Spleen (tissue), 11 donors: ENCODE data around the gene RELCH. TPM values are rescaled to one million over a fixed set of nuclear protein-coding genes. Genes with fewer than 3 reads are reported as not detected.

ENCODE experiments used
- DNase-seq: peaks from one replicate; pipeline ENCODE4 v3.0.0-alpha.2; 2020
- H3K27ac ChIP-seq, 8 donors: fragments of 200-600 bp; sonication (generic) in 7 of 8; 1 replicate in 4 of 8; 2 replicates in 4 of 8; pipeline versions ENCODE4 v1.5.0 to v1.8.0; 2016 to 2021; ENCODE audit warnings: inconsistent platforms in 4 of 8, mild to moderate bottlenecking in 4 of 8, moderate library complexity in 1 of 8
- H3K27me3 ChIP-seq, 7 donors: fragments of 200-600 bp; sonication (generic) in 6 of 7; replicated peaks in 1 of 7; 1 replicate in 4 of 7; 2 replicates in 3 of 7; pipeline versions ENCODE4 v1.5.0 to v1.8.0; 2016 to 2021; ENCODE audit warnings: inconsistent platforms in 3 of 7, mild to moderate bottlenecking in 1 of 7
- H3K36me3 ChIP-seq, 6 donors: fragments of 200-600 bp; sonication (generic) in 5 of 6; 1 replicate in 4 of 6; 2 replicates in 2 of 6; pipeline versions ENCODE4 v1.5.0 to v1.8.0; 2016 to 2021; ENCODE audit warnings: inconsistent platforms in 2 of 6
- H3K4me1 ChIP-seq, 6 donors: fragments of 200-600 bp; sonication (generic) in 5 of 6; 1 replicate in 3 of 6; 2 replicates in 3 of 6; pipeline versions ENCODE4 v1.5.0 to v1.8.0; 2016 to 2021; ENCODE audit warnings: inconsistent platforms in 3 of 6
- H3K4me3 ChIP-seq, 8 donors: fragments of 200-600 bp; sonication (generic) in 7 of 8; 1 replicate in 4 of 8; 2 replicates in 4 of 8; pipeline versions ENCODE4 v1.5.0 to v1.8.0; 2016 to 2021; ENCODE audit warnings: inconsistent platforms in 4 of 8, mild to moderate bottlenecking in 4 of 8, moderate library complexity in 2 of 8
- H3K9me3 ChIP-seq, 8 donors: fragments of 200-600 bp; sonication (generic) in 7 of 8; 1 replicate in 4 of 8; 2 replicates in 4 of 8; pipeline versions ENCODE4 v1.5.0 to v1.8.0; 2016 to 2021; ENCODE audit warnings: inconsistent platforms in 4 of 8
- POLR2A ChIP-seq, 3 donors: fragments of 450-650 bp; IDR thresholded peaks; one replicate each; pipeline ENCODE4 v1.5.1; 2017; ENCODE audit warnings: antibody characterized with exemption in 3 of 3, mild to moderate bottlenecking in 1 of 3
- POLR2AphosphoS5 ChIP-seq, 3 donors: sonication (generic); formaldehyde crosslinking; IDR thresholded peaks; one replicate each; pipeline ENCODE4 v1.5.1; 2017; ENCODE audit warnings: antibody characterized with exemption in 3 of 3
- WGBS, 5 donors: extraction: QIAGEN DNeasy Blood & Tissue Kit in 3 of 5; methylation state at CpG; one replicate each; pipeline versions ENCODE4 v1.1.5 to v1.1.7; 2013 to 2018; 5-methylcytosine and 5-hydroxymethylcytosine counted together
- intact Hi-C: fragments of 100-400 bp; cut with DNase I; formaldehyde crosslinking; loops from one replicate; pipeline ENCODE4 v1.15.0; 2023; ENCODE audit warnings: low total_unique reads
- polyA plus RNA-seq, 3 donors: library from polyadenylated mRNA; stranded (reverse); fragments of 200-250 nt; gene quantifications; one replicate each; pipeline ENCODE4 v1.2.1, GENCODE V29; 2013
- total RNA-seq, 7 donors: library from RNA; depleted of rRNA in 3 of 7; stranded (reverse); fragments of >200 nt in 3 of 7; fragmentation: NEBNext Ultra II Directional in 4 of 7; extraction: Animal tissue kit (Norgen Biotek cat#: 25700) in 4 of 7; gene quantifications; one replicate each; pipeline versions ENCODE4 v1.1.0 to v1.2.1, GENCODE V29; 2016 to 2021
- TF ChIP-seq, protein P1 (sequence below), 11 experiments: fragments of 200-600 bp in 7 of 11; fragments of 450-650 bp in 4 of 11; sonication (generic) in 4 of 11; IDR thresholded peaks in 8 of 11; conservative IDR thresholded peaks in 3 of 11; 1 replicate in 7 of 11; 2 replicates in 4 of 11; pipeline versions ENCODE4 v1.4.0 to v1.8.0; 2016 to 2021; ENCODE audit warnings: antibody characterized with exemption in 11 of 11, inconsistent platforms in 4 of 11, mild to moderate bottlenecking in 1 of 11
- donor health status: healthy with polysubstance abuse.
- donor health status: DM: no; HTN: no; CAD: no; lungs with moderate emphysema.
- donor health status: DM: no; HTN: no; CAD: no.
- donor health status: Bipolar disorder and iron deficiency.
- donor health status: healthy.
- donor health status: DM: no; HTN: no; CAD: no.
- donor health status: DM: yes; HTN: yes; CAD: no.

The RELCH gene
- total and polyA plus RNA-seq, 10 donors, result 11.8 to 75.1 (median 49.3) TPM

DNA sequence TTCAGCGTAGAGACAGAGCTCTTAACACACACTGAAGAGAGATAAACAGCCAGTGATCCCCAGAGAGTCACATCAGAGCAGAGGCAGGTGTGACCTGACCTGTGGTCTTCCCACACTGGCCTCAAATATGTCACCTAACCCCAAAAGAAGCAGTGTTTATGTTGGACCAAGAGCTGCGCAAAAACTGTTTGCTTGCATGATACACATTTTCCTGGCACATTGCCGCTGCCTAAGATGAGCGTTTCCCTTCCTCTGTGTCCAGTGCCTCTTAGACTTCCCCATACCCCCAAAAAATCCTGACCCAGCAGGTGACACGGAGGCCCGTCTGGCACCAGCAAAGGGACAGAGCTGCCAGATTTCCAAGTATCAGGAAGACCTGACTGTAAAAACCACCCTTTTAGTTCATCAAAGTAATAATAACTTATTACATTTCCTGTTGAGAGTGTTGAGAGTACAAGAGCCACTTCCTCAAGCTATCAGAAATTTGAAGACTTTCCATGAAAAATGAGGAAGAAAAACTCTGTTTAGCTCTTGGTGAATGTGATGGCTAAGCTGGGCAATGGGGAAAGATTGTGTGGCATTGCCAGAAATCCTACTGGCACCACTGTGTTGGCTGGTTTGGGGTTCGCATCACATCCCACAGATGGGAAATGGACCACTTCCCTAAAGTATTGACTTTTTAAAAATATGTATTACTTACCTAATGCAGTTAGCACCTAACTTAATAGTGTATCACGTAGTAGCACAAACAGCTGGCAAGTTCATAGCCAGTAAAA lies 144.7 kb downstream of the RELCH start:
- no peaks in the 10 kb centered on the region for H3K36me3 ChIP-seq
- peak overlapping the region in 2 of 8 donors; percentile 2 to 22 for H3K27ac ChIP-seq
- intact Hi-C loops, result no loop called here
- no peak overlapping the region for H3K4me3 ChIP-seq
- peaks cover 0 to 86% (median 29%) of the 10 kb centered on the region in 7 donors for H3K27me3 ChIP-seq
- 46 to 62% (median 54%) methylated on average over 7 to 8 of the region's 8 CpGs for WGBS, 5 donors
- TF ChIP-seq POLR2A (IDR thresholded peaks at IDR 0.05) (no peak), POLR2AphosphoS5 (IDR thresholded peaks at IDR 0.05) (no peak)
- TF ChIP-seq, protein P1, sequence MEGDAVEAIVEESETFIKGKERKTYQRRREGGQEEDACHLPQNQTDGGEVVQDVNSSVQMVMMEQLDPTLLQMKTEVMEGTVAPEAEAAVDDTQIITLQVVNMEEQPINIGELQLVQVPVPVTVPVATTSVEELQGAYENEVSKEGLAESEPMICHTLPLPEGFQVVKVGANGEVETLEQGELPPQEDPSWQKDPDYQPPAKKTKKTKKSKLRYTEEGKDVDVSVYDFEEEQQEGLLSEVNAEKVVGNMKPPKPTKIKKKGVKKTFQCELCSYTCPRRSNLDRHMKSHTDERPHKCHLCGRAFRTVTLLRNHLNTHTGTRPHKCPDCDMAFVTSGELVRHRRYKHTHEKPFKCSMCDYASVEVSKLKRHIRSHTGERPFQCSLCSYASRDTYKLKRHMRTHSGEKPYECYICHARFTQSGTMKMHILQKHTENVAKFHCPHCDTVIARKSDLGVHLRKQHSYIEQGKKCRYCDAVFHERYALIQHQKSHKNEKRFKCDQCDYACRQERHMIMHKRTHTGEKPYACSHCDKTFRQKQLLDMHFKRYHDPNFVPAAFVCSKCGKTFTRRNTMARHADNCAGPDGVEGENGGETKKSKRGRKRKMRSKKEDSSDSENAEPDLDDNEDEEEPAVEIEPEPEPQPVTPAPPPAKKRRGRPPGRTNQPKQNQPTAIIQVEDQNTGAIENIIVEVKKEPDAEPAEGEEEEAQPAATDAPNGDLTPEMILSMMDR (IDR thresholded peaks at IDR 0.05 in 8 of 11, conservative IDR thresholded peaks at IDR 0.05 in 3 of 11), result no peak
- DNase-seq, result peak; percentile 50
- peaks cover 3 to 56% (median 28%) of the 10 kb centered on the region in 6 donors for H3K4me1 ChIP-seq
- no peaks in the 10 kb centered on the region for H3K9me3 ChIP-seq

DNA sequence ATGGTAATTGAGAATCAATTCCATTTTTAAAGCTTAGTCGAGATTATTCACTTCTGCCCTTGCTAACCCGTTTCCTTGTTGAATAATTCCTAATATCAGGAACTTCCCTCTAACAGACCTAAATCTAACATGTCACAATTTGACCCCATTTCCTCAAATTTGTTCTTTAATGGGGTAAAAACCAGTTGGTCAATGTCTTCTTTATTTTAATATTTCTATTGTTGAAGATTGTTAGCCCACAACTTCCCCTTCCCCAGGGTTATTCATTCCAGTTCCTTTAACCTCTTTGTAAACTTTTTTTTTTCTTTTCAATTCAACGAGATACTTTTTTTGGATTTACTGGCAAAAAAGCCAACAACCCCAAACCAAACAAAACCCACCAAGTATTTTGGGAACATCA lies 145.4 kb downstream of the RELCH start:
- TF ChIP-seq, protein P1 (IDR thresholded peaks at IDR 0.05 in 8 of 11, conservative IDR thresholded peaks at IDR 0.05 in 3 of 11), result no peak
- TF ChIP-seq POLR2AphosphoS5 (IDR thresholded peaks at IDR 0.05) (no peak), POLR2A (IDR thresholded peaks at IDR 0.05) (no peak)
- WGBS, 5 donors, result 24 to 36% (median 27%) methylated on average over 3 of the region's 3 CpGs
- no peak for DNase-seq
- peak overlapping the region in 1 of 8 donors; percentile 2 for H3K27ac ChIP-seq
- no peak overlapping the region for H3K4me3 ChIP-seq
- H3K36me3 ChIP-seq, result no peaks in the 10 kb centered on the region
- peaks cover 3 to 49% (median 27%) of the 10 kb centered on the region in 6 donors for H3K4me1 ChIP-seq
- no peaks in the 10 kb centered on the region for H3K9me3 ChIP-seq
- intact Hi-C loops, result no loop called here
- H3K27me3 ChIP-seq, result peaks cover 0 to 79% (median 22%) of the 10 kb centered on the region in 7 donors

DNA sequence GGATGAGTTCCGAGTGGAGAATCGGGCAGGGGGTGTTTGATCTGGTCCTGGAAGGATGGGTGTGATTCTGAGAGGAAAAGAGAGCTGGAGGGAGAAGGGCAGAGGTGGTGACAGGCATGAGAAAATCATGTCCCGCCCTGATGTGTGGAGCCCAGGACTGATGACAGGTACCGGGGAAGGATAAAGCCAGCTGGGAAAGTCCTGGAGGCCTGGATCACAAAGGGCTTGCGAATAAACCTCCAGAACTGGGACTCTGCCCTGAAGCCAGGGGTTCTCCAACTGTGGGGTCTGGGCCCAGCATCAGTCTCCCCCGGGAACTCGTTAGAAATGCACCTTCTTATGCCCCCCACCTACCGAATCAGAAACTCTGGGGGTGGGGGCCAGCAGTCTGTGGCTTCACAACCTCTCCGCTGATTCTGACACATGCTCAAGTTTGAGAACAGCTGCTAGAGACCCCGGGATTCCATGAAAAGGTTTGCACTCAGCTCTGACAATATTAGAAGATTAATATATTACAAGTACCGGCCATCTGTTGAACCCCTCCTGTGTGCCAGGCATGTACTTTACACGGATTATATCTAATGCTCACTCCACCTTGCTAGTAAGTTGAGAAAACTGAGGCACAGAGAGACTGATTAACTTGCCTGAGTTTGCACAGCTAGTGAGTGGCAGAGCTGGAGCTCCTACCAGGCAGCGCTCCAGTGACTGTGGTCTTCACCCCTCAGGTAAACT lies 146.1 kb downstream of the RELCH start:
- intact Hi-C loops, result no loop called here
- H3K4me1 ChIP-seq, result peaks cover 3 to 44% (median 27%) of the 10 kb centered on the region in 6 donors
- no peaks in the 10 kb centered on the region for H3K9me3 ChIP-seq
- no peak overlapping the region for H3K4me3 ChIP-seq
- 78 to 90% (median 89%) methylated on average over 12 to 13 of the region's 13 CpGs for WGBS, 5 donors
- no peak for DNase-seq
- no peak overlapping the region for H3K27ac ChIP-seq
- no peaks in the 10 kb centered on the region for H3K36me3 ChIP-seq
- H3K27me3 ChIP-seq, result peaks cover 0 to 72% (median 15%) of the 10 kb centered on the region in 7 donors
- TF ChIP-seq, protein P1 (IDR thresholded peaks at IDR 0.05 in 8 of 11, conservative IDR thresholded peaks at IDR 0.05 in 3 of 11), result no peak
- TF ChIP-seq POLR2A (IDR thresholded peaks at IDR 0.05) (no peak), POLR2AphosphoS5 (IDR thresholded peaks at IDR 0.05) (no peak)

DNA sequence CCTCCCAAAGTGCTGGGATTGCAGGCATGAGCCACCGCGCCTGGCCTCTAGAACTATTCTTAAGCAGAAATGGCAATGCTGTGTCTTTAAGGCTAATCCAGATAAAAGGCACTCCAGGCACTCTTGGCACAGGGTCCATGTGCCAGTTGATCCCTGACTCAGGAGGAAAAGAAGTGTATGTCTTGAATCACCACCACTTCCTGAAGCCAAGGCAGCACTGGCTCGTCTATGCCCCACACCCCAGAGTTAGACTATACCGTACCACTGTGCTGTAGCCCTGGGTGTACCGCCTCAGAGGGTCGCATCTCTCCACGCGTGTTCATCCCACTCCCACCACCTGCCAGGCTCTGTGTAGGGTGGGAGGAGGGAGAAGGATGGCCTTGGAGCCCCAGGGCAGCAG lies 147.1 kb downstream of the RELCH start:
- TF ChIP-seq, protein P1 (IDR thresholded peaks at IDR 0.05 in 8 of 11, conservative IDR thresholded peaks at IDR 0.05 in 3 of 11), result no peak
- TF ChIP-seq POLR2AphosphoS5 (IDR thresholded peaks at IDR 0.05) (no peak), POLR2A (IDR thresholded peaks at IDR 0.05) (no peak)
- WGBS, 5 donors, result 81 to 90% (median 87%) methylated on average over 8 of the region's 8 CpGs
- Histone ChIP-seq H3K27ac (no peak overlapping the region), H3K9me3 (no peaks in the 10 kb centered on the region), H3K27me3 (peaks cover 0 to 65% (median 8%) of the 10 kb centered on the region in 7 donors), H3K36me3 (no peaks in the 10 kb centered on the region), H3K4me3 (no peak overlapping the region), H3K4me1 (peaks cover 3 to 40% (median 23%) of the 10 kb centered on the region in 6 donors)
- no peak for DNase-seq
- intact Hi-C loops, result no loop called here
